ENCODE data around the gene C5orf52.

DNA sequence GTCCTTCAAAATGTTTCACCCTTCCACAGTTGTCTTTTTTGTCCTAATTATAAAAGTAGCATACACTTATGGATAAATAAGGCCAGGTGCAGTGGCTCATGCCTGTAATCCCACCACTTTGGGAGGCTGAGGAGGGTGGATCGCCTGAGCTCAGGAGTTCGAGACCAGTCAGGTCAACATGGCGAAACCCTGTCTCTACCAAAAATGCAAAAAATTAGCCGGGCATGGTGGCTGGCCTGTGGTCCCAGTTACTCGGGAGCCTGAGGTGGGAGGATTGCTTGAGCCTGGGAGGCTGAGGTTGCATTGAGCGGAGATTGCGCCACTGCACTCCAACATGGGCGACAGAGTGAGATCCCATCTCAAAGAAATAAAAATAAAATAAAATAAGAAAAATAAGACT lies 1.6 kb downstream of the C5orf52 start:
- no peak for TF ChIP-seq GATA3 (IDR thresholded peaks at IDR 0.05; ENCODE audit: low read depth, low read length)
- TF ChIP-seq GATA2 (IDR thresholded peaks at IDR 0.05; ENCODE audit: low read depth, low read length): no peak

Measured in SH-SY5Y (cell line).